GM12892 (cell line): ENCODE results near the gene NFKBIL1.

Experiments
- POLR2A ChIP-seq: IDR thresholded peaks from 2 replicates; pipeline ENCODE4 v1.6.1; 2011; ENCODE audit warnings: low read depth, low read length, control low read depth
- POLR2AphosphoS5 ChIP-seq: IDR thresholded peaks from 2 replicates; pipeline ENCODE4 v1.6.1; 2011; ENCODE audit warnings: low read depth, low read length, control low read depth

DNA sequence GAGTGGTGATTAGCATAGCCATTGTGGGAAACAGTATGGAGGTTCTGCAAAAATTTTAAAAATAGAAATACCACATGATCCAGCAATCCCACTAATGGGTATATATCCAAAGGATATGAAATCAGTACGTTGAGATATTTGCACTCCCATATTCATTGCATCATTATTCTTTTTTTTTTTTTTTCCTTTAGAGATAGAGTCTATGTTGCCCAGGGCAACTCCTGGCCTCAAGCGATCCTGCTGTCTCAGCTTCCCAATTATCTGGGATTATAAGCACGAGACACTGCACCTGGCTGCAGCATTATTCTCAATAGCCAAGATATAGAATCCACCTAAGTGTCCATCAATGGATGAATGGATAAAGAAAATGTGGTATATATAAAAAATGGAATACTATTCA is 25.6 kb upstream of the NFKBIL1 start:
- TF ChIP-seq POLR2A (no peak), POLR2AphosphoS5 (no peak)
